Type B pancreatic cell (in vitro differentiated cells): ENCODE measurements around the gene INO80E. TPM values are rescaled to one million over a fixed set of nuclear protein-coding genes. Genes with fewer than 3 reads are reported as not detected.
A peak's percentile ranks its signal among the peaks of the same experiment; 100 is the strongest.

Experiments used
- DNase-seq: peaks from one replicate; pipeline ENCODE4 v3.0.0; 2021; ENCODE audit warnings: mixed read lengths; ENCODE audit not compliant: unreplicated experiment; ENCODE audit errors: extremely low spot score
- H3K27ac Mint-ChIP-seq: 2 replicates; pipeline ENCODE4 v1.8.0; 2021; ENCODE audit warnings: mild to moderate bottlenecking, mixed read lengths
- H3K27me3 Mint-ChIP-seq: 2 replicates; pipeline ENCODE4 v1.8.0; 2021; ENCODE audit warnings: mixed read lengths
- H3K36me3 Mint-ChIP-seq: 2 replicates; pipeline ENCODE4 v1.8.0; 2021; ENCODE audit warnings: mixed read lengths
- H3K4me1 Mint-ChIP-seq: one replicate; pipeline ENCODE4 v1.8.0; 2021; ENCODE audit warnings: mixed read lengths; ENCODE audit not compliant: unreplicated experiment
- H3K4me3 Mint-ChIP-seq: 2 replicates; pipeline ENCODE4 v1.8.0; 2021; ENCODE audit warnings: mild to moderate bottlenecking, mixed read lengths
- H3K9me3 Mint-ChIP-seq: 2 replicates; pipeline ENCODE4 v1.8.0; 2021; ENCODE audit warnings: mixed read lengths
- total RNA-seq: library from RNA; stranded (reverse); gene quantifications from 2 replicates; pipeline ENCODE4 v1.2.1, GENCODE V29; 2021; ENCODE audit warnings: low replicate concordance
- TF ChIP-seq, protein P1 (sequence below): fragments of 200-600 bp; sonication (generic); conservative IDR thresholded peaks from 2 replicates; pipeline ENCODE4 v1.5.0; 2021; ENCODE audit warnings: antibody characterized with exemption, mild to moderate bottlenecking

INO80E gene
- total RNA-seq, 1 donor from 2014 or later = 78.7 TPM

GRCh38 chr16:30003670-30004423 lies 7.8 kb downstream of the INO80E start:
- H3K4me3 Mint-ChIP-seq = no peak overlapping the region

GRCh38 chr16:30004424-30004776 lies 8.4 kb downstream of the INO80E start:
- peaks cover 12% of the 10 kb centered on the region for H3K27me3 Mint-ChIP-seq
- H3K36me3 Mint-ChIP-seq = no peaks in the 10 kb centered on the region
- no peak overlapping the region for H3K27ac Mint-ChIP-seq
- TF ChIP-seq, protein P1, sequence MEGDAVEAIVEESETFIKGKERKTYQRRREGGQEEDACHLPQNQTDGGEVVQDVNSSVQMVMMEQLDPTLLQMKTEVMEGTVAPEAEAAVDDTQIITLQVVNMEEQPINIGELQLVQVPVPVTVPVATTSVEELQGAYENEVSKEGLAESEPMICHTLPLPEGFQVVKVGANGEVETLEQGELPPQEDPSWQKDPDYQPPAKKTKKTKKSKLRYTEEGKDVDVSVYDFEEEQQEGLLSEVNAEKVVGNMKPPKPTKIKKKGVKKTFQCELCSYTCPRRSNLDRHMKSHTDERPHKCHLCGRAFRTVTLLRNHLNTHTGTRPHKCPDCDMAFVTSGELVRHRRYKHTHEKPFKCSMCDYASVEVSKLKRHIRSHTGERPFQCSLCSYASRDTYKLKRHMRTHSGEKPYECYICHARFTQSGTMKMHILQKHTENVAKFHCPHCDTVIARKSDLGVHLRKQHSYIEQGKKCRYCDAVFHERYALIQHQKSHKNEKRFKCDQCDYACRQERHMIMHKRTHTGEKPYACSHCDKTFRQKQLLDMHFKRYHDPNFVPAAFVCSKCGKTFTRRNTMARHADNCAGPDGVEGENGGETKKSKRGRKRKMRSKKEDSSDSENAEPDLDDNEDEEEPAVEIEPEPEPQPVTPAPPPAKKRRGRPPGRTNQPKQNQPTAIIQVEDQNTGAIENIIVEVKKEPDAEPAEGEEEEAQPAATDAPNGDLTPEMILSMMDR = no peak
- no peaks in the 10 kb centered on the region for H3K4me1 Mint-ChIP-seq
- no peaks in the 10 kb centered on the region for H3K9me3 Mint-ChIP-seq
- H3K4me3 Mint-ChIP-seq = no peak overlapping the region
- DNase-seq = no peak

More at GRCh38 chr16:30003670-30004423, 7.8 kb downstream of the INO80E start:
- TF ChIP-seq, protein P1 = no peak
- Mint-ChIP-seq H3K4me1 (no peaks in the 10 kb centered on the region), H3K27ac (no peak overlapping the region), H3K27me3 (peaks cover 6% of the 10 kb centered on the region), H3K36me3 (no peaks in the 10 kb centered on the region), H3K9me3 (no peaks in the 10 kb centered on the region)
- DNase-seq = no peak

- Mint-ChIP-seq H3K36me3 (no peaks in the 10 kb centered on the region), H3K9me3 (no peaks in the 10 kb centered on the region), H3K27ac (no peak overlapping the region), H3K27me3 (peaks cover 14% of the 10 kb centered on the region), H3K4me3 (no peak overlapping the region), H3K4me1 (no peaks in the 10 kb centered on the region)
- no peak for DNase-seq
- TF ChIP-seq, protein P1 = no peak
These were observed 8.8 kb downstream of the INO80E start for GRCh38 chr16:30004811-30005242.

DNA sequence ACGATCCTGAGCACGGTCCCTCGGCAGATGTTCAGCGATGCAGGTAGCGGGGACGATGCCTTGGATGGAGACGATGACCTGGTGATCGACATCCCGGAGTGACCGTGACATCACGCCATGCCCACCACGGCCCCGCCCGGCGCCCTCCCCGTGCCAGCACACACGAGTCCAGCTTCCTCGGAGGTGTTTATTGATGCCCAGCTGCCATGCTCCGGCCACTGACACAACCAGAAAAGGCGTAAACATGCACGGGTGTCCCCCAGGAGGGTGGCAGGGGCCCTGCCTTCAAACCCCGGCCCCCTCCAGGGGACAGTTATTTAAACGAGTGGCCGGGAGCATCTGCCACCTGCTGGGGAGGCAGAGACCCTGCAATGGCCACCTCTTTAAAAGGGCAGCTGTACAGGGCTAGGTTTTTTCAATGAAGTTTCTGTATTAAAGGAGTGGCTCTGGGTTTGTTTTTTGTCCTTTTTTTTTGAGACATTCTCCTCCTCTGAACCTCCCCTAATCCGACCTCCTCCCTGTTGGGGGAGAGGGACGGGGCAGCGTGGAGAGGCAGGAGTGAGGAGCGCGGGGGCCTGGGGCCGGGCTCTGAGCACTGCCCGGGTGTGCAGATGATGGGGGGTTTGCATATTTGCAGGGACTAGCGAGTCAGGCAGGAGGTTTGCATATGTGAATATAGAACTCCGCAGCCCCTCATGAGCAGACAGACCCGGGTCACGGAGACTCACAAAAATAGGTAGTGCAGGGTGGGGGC lies 9.5 kb downstream of the INO80E start:
- H3K4me1 Mint-ChIP-seq = no peaks in the 10 kb centered on the region
- H3K27me3 Mint-ChIP-seq = peaks cover 20% of the 10 kb centered on the region
- DNase-seq = no peak

GRCh38 chr16:30006095-30006473 lies 10.0 kb downstream of the INO80E start:
- H3K4me3 Mint-ChIP-seq = no peak overlapping the region
- H3K4me1 Mint-ChIP-seq = no peaks in the 10 kb centered on the region
- no peaks in the 10 kb centered on the region for H3K36me3 Mint-ChIP-seq
- DNase-seq = no peak
- TF ChIP-seq, protein P1 = no peak
- peaks cover 22% of the 10 kb centered on the region for H3K27me3 Mint-ChIP-seq
- H3K9me3 Mint-ChIP-seq = no peaks in the 10 kb centered on the region
- H3K27ac Mint-ChIP-seq = no peak overlapping the region

More for the DNA sequence above, 9.5 kb downstream of the INO80E start:
- no peaks in the 10 kb centered on the region for H3K36me3 Mint-ChIP-seq
- no peaks in the 10 kb centered on the region for H3K9me3 Mint-ChIP-seq
- TF ChIP-seq, protein P1 = peak; percentile 89
- no peak overlapping the region for H3K27ac Mint-ChIP-seq
- H3K4me3 Mint-ChIP-seq = no peak overlapping the region
